Omental fat pad (tissue), 4 donors: ENCODE measurements around the gene GPR42. TPM values are rescaled to one million over a fixed set of nuclear protein-coding genes. Genes with fewer than 3 reads are reported as not detected.
A peak's percentile ranks its signal among the peaks of the same experiment; 100 is the strongest.

Experiments used
- ATAC-seq: fragments of 150-250 bp; one replicate; pipeline ENCODE4 v1.9.1; 2016; ENCODE audit warnings: mild to moderate bottlenecking, moderate library complexity; ENCODE audit not compliant: low FRiP score
- DNase-seq: peaks from one replicate; pipeline ENCODE4 v3.0.0-alpha.2; 2019; ENCODE audit warnings: low spot score
- CTCF ChIP-seq, 3 donors: fragments of 450-650 bp; IDR thresholded peaks; one replicate each; pipeline ENCODE4 v1.5.1; 2016 to 2017; ENCODE audit warnings: antibody characterized with exemption in 3 of 3, mild to moderate bottlenecking in 3 of 3, moderate library complexity in 2 of 3
- total RNA-seq, 4 donors: library from RNA; depleted of rRNA; stranded (reverse); fragments of >200 nt; gene quantifications; one replicate each; pipeline ENCODE4 v1.1.0, GENCODE V29; 2016

GPR42 gene
- total RNA-seq, 4 donors from 2014 or later = 0.37 to 0.79 TPM; not detected in 2

- TF ChIP-seq CTCF (IDR thresholded peaks at IDR 0.05) = no peak
- no peak for ATAC-seq
Observed at GRCh38 chr19:35331551-35332214, 39.2 kb upstream of the GPR42 start.

GRCh38 chr19:35332817-35333216 is 38.1 kb upstream of the GPR42 start:
- TF ChIP-seq CTCF (IDR thresholded peaks at IDR 0.05) = no peak
- DNase-seq = no peak
- ATAC-seq = no peak

More at GRCh38 chr19:35331551-35332214, 39.2 kb upstream of the GPR42 start:
- no peak for DNase-seq

GRCh38 chr19:35334144-35334753 is 36.6 kb upstream of the GPR42 start:
- DNase-seq = no peak
- TF ChIP-seq CTCF (IDR thresholded peaks at IDR 0.05) = no peak
- no peak for ATAC-seq

GRCh38 chr19:35336166-35336955 is 34.5 kb upstream of the GPR42 start:
- DNase-seq (no peak), ATAC-seq (no peak)
- no peak for TF ChIP-seq CTCF (IDR thresholded peaks at IDR 0.05)

GRCh38 chr19:35337097-35337983 is 33.5 kb upstream of the GPR42 start:
- peak; percentile 27 for ATAC-seq
- no peak for DNase-seq
- no peak for TF ChIP-seq CTCF (IDR thresholded peaks at IDR 0.05)

GRCh38 chr19:35337984-35338296 is 32.9 kb upstream of the GPR42 start:
- no peak for DNase-seq
- no peak for ATAC-seq
- no peak for TF ChIP-seq CTCF (IDR thresholded peaks at IDR 0.05)
